ENCODE measurements around the gene KDM8.

Gene KDM8

GRCh38 chr16:27208081-27208680 lies 4.9 kb downstream of the KDM8 start:
- TF ChIP-seq CTCF (IDR thresholded peaks at IDR 0.05; ENCODE audit: low read length, missing control alignments) = no peak
- no peak for DNase-seq (ENCODE audit: low read depth)
- H3K4me3 ChIP-seq (replicated peaks; ENCODE audit: low read depth, low read length) = no peak overlapping the region

- no peak overlapping the region for H3K4me3 ChIP-seq (replicated peaks; ENCODE audit: low read depth, low read length)
- no peak for TF ChIP-seq CTCF (IDR thresholded peaks at IDR 0.05; ENCODE audit: low read length, missing control alignments)
- no peak for DNase-seq (ENCODE audit: low read depth)
Measured at GRCh38 chr16:27208796-27209195, 5.5 kb downstream of the KDM8 start.

- no peak for DNase-seq (ENCODE audit: low read depth)
- no peak for TF ChIP-seq CTCF (IDR thresholded peaks at IDR 0.05; ENCODE audit: low read length, missing control alignments)
- no peak overlapping the region for H3K4me3 ChIP-seq (replicated peaks; ENCODE audit: low read depth, low read length)
Measured at GRCh38 chr16:27209591-27209990, 6.3 kb downstream of the KDM8 start.

GRCh38 chr16:27210174-27210573 lies 6.8 kb downstream of the KDM8 start:
- DNase-seq (ENCODE audit: low read depth) = no peak
- no peak for TF ChIP-seq CTCF (IDR thresholded peaks at IDR 0.05; ENCODE audit: low read length, missing control alignments)
- no peak overlapping the region for H3K4me3 ChIP-seq (replicated peaks; ENCODE audit: low read depth, low read length)

- no peak overlapping the region for H3K4me3 ChIP-seq (replicated peaks; ENCODE audit: low read depth, low read length)
- no peak for TF ChIP-seq CTCF (IDR thresholded peaks at IDR 0.05; ENCODE audit: low read length, missing control alignments)
- DNase-seq (ENCODE audit: low read depth) = no peak
Measured at GRCh38 chr16:27211026-27211425, 7.7 kb downstream of the KDM8 start.

- TF ChIP-seq CTCF (IDR thresholded peaks at IDR 0.05; ENCODE audit: low read length, missing control alignments) = no peak
- H3K4me3 ChIP-seq (replicated peaks; ENCODE audit: low read depth, low read length) = no peak overlapping the region
- DNase-seq (ENCODE audit: low read depth) = no peak
Measured at GRCh38 chr16:27214084-27214961, 11.0 kb downstream of the KDM8 start.

Measured in fibroblast of pulmonary artery (primary cell).